OCI-LY1 (cell line): ENCODE data around the gene MIF4GD.
A peak's percentile ranks its signal among the peaks of the same experiment; 100 is the strongest.
"Not testable (repeated sequence)": the region's sequence is repeated elsewhere in the genome, so short reads cannot be mapped to it uniquely, and the experiment has no call there.

Experiments
- H2AFZ ChIP-seq: fragments of 200-600 bp; sonication (generic), shearing (Covaris generic); 2 replicates; pipeline ENCODE4 v1.6.0; 2014; ENCODE audit warnings: antibody characterized with exemption, mild to moderate bottlenecking, low read length
- H3F3A ChIP-seq: fragments of 200-600 bp; sonication (generic), shearing (Covaris generic); 2 replicates; pipeline ENCODE4 v1.6.0; 2014; ENCODE audit warnings: mild to moderate bottlenecking, antibody characterized with exemption, low read length, moderate library complexity; ENCODE audit not compliant: insufficient read depth
- H3K27ac ChIP-seq: fragments of 200-600 bp; sonication (generic); 2 replicates; pipeline ENCODE4 v1.5.1; 2014; ENCODE audit warnings: low read length, mixed run types, mild to moderate bottlenecking, low read depth; ENCODE audit not compliant: poor library complexity, severe bottlenecking
- H3K27me3 ChIP-seq: fragments of 200-600 bp; sonication (generic); 2 replicates; pipeline ENCODE4 v1.6.0; 2014; ENCODE audit warnings: antibody characterized with exemption, mild to moderate bottlenecking, low read length, moderate library complexity; ENCODE audit not compliant: insufficient read depth
- H3K36me3 ChIP-seq: fragments of 200-600 bp; sonication (generic); 2 replicates; pipeline ENCODE4 v1.6.1; 2014; ENCODE audit warnings: mild to moderate bottlenecking, antibody characterized with exemption, low read length, moderate library complexity, mixed read lengths; ENCODE audit not compliant: insufficient read depth
- H3K4me1 ChIP-seq: fragments of 200-600 bp; sonication (generic); 2 replicates; pipeline ENCODE4 v1.5.1; 2014; ENCODE audit warnings: mild to moderate bottlenecking, low read length, moderate library complexity; ENCODE audit not compliant: insufficient read depth, severe bottlenecking
- H3K4me2 ChIP-seq: fragments of 200-600 bp; sonication (generic), shearing (Covaris generic); 2 replicates; pipeline ENCODE4 v1.6.1; 2014; ENCODE audit warnings: low read length
- H3K4me3 ChIP-seq: fragments of 200-600 bp; sonication (generic); 2 replicates; pipeline ENCODE4 v1.5.1; 2014; ENCODE audit warnings: low read length, low read depth, mild to moderate bottlenecking, mixed read lengths; ENCODE audit not compliant: poor library complexity, severe bottlenecking
- H3K79me2 ChIP-seq: fragments of 200-600 bp; shearing (Covaris generic); 2 replicates; pipeline ENCODE4 v1.6.1; 2016; ENCODE audit warnings: mixed run types, low read length, mixed read lengths; ENCODE audit not compliant: insufficient read depth
- H3K9ac ChIP-seq: fragments of 200-600 bp; sonication (generic), shearing (Covaris generic); 2 replicates; pipeline ENCODE4 v1.6.1; 2014; ENCODE audit warnings: mild to moderate bottlenecking, low read length, mixed read lengths
- H3K9me2 ChIP-seq: fragments of 200-600 bp; sonication (generic), shearing (Covaris generic); 2 replicates; pipeline ENCODE4 v1.6.1; 2014; ENCODE audit warnings: low read depth, mild to moderate bottlenecking, low read length, mixed read lengths
- H3K9me3 ChIP-seq: fragments of 200-600 bp; shearing (Covaris generic); 2 replicates; pipeline ENCODE4 v1.6.1; 2014; ENCODE audit warnings: low read length, mixed read lengths
- H4K20me1 ChIP-seq: fragments of 200-600 bp; sonication (generic), shearing (Covaris generic); 2 replicates; pipeline ENCODE4 v1.6.0; 2016; ENCODE audit warnings: mild to moderate bottlenecking, low read length; ENCODE audit not compliant: insufficient read depth
- CTCF ChIP-seq: fragments of 200-600 bp; sonication (generic), shearing (Covaris generic); IDR thresholded peaks from 2 replicates; pipeline ENCODE4 v1.5.1; 2017; ENCODE audit warnings: mild to moderate bottlenecking, antibody characterized with exemption, low read length, moderate library complexity, mixed read lengths
- EZH2 ChIP-seq: fragments of 200-600 bp; sonication (generic), shearing (Covaris generic); IDR thresholded peaks from 2 replicates; pipeline ENCODE4 v1.8.0; 2017; ENCODE audit warnings: borderline replicate concordance, mixed run types, mild to moderate bottlenecking, antibody characterized with exemption, low read length, moderate library complexity, mixed read lengths

The MIF4GD gene

GRCh38 chr17:75288359-75288758 is 17.3 kb upstream of the MIF4GD start:
- Histone ChIP-seq H3K79me2 (peaks cover 9% of the 10 kb centered on the region), H3K36me3 (peaks cover 39% of the 10 kb centered on the region), H3K27ac (peak overlapping the region; percentile 73), H3K27me3 (no peaks in the 10 kb centered on the region), H3K4me3 (peak overlapping the region; percentile 71), H2AFZ (no peak overlapping the region), H3K4me1 (peaks cover 26% of the 10 kb centered on the region), H3K9me2 (no peaks in the 10 kb centered on the region), H4K20me1 (no peaks in the 10 kb centered on the region), H3K9me3 (no peaks in the 10 kb centered on the region), H3K4me2 (peak overlapping the region; percentile 63), H3F3A (no peaks in the 10 kb centered on the region), H3K9ac (peak overlapping the region; percentile 69)
- TF ChIP-seq CTCF (no peak), EZH2 (no peak)

DNA sequence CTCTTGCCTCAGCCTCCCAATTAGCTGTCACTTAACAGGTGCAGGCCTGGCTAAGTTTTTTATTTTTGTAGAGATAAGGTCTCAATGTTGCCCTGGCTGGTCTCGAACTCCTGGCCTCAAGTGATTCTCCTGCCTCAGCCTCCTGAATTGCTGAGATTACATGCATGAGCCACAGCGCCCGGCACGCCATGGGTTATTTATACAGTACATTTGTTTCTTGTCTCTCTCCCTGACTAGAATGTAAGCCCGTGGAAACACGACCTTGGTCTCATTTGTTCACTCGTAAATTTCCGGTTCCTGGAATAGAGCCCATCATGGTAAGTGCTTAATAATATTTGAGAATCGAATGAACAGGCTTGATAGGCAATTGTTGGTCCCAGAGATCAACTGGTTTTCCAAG is 16.2 kb upstream of the MIF4GD start:
- no peak overlapping the region for H3K27ac ChIP-seq
- no peaks in the 10 kb centered on the region for H3K27me3 ChIP-seq
- H3K9ac ChIP-seq = peak overlapping the region; percentile 16; the same call in 1 of the 2 replicates
- H2AFZ ChIP-seq = no peak overlapping the region
- peak overlapping the region; percentile 71 for H3K4me3 ChIP-seq
- peaks cover 26% of the 10 kb centered on the region for H3K4me1 ChIP-seq
- peaks cover 9% of the 10 kb centered on the region for H3K79me2 ChIP-seq
- no peaks in the 10 kb centered on the region for H3K9me2 ChIP-seq
- H3K4me2 ChIP-seq = peak overlapping the region; percentile 63
- H3F3A ChIP-seq = no peaks in the 10 kb centered on the region
- no peak for TF ChIP-seq EZH2
- no peak for TF ChIP-seq CTCF
- peaks cover 44% of the 10 kb centered on the region for H3K36me3 ChIP-seq
- no peaks in the 10 kb centered on the region for H3K9me3 ChIP-seq
- no peaks in the 10 kb centered on the region for H4K20me1 ChIP-seq

DNA sequence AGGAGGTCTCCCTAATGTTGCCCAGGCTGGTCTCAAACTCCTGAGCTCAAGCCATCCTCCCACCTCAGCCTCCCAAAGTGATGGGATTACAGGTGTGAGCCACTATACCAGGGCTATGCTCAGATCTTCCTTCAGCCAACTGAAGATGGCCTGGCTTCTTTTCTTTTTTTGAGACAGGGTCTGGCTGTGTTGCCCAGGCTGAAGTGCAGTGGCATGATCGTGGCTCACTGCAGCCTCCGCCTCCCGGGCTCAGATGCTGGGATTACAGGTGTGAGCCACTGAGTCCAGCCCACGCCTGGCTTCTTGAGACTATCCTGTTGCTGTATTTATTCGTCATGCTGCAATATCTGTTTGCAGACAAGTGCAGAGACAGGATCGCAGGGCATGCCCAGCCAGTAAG is 14.1 kb upstream of the MIF4GD start:
- peaks cover 9% of the 10 kb centered on the region for H3K79me2 ChIP-seq
- peaks cover 17% of the 10 kb centered on the region for H3K4me1 ChIP-seq
- no peaks in the 10 kb centered on the region for H3K9me3 ChIP-seq
- no peaks in the 10 kb centered on the region for H3K27me3 ChIP-seq
- no peak overlapping the region for H3K9ac ChIP-seq
- H4K20me1 ChIP-seq = no peaks in the 10 kb centered on the region
- H3K36me3 ChIP-seq = peaks cover 57% of the 10 kb centered on the region
- no peak overlapping the region for H3K4me3 ChIP-seq
- H3K4me2 ChIP-seq = no peak overlapping the region
- no peak overlapping the region for H3K27ac ChIP-seq
- H3F3A ChIP-seq = no peaks in the 10 kb centered on the region
- no peak for TF ChIP-seq EZH2
- no peak for TF ChIP-seq CTCF
- no peaks in the 10 kb centered on the region for H3K9me2 ChIP-seq
- H2AFZ ChIP-seq = no peak overlapping the region

DNA sequence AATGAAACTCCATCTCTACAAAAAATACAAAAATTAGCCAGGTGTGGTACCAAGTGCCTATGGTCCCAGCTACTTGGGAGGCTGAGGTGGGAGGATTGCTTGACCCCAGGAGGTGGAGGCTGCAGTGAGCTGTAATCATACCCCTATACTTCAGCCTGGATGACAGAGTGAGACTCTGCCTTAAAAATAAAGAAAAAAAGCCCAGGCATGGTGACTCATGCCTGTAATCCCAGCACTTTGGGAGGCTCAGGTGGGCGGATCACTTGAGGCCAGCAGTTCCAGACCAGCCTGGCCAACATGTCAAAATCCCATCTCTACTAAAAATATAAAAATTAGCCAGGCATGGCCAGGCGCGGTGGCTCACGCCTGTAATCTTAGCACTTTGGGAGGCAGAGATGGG is 9.2 kb upstream of the MIF4GD start:
- H3K4me1 ChIP-seq, H3K27me3 ChIP-seq, H3K4me3 ChIP-seq, H3F3A ChIP-seq, H3K9me2 ChIP-seq, H4K20me1 ChIP-seq, H3K27ac ChIP-seq, H3K9ac ChIP-seq, H3K79me2 ChIP-seq, H3K4me2 ChIP-seq, H3K9me3 ChIP-seq, H2AFZ ChIP-seq: not testable (repeated sequence)
- H3K36me3 ChIP-seq = peaks cover 68% of the 10 kb centered on the region
